Stimulated activated naive B cell treated with anti-CD40 and anti-IgM and Interleukin-4, amounts not matched to agents 10 μg/mL and 1 μg/mL and 100 μg/mL, for 72 hours (primary cell): ENCODE data around the gene ZC2HC1B.
A peak's percentile ranks its signal among the peaks of the same experiment; 100 is the strongest.
"Not testable (repeated sequence)": the region's sequence is repeated elsewhere in the genome, so short reads cannot be mapped to it uniquely, and the experiment has no call there.

Source experiments
- ATAC-seq, 2 donors: fragments of 150-1000 bp; cut with Tn5 transposase; replicated peaks; 2 replicates each; pipeline ENCODE4 v1.10.0; 2021; ENCODE audit warnings: moderate library complexity in 1 of 2
- DNase-seq: peaks from one replicate; pipeline ENCODE4 v3.0.0; 2021
- H3K27ac Mint-ChIP-seq: one replicate; pipeline ENCODE4 v1.8.0; 2022; ENCODE audit warnings: mild to moderate bottlenecking, mixed read lengths
- H3K27me3 Mint-ChIP-seq, 2 donors: one replicate each; pipeline ENCODE4 v1.8.0; 2022; ENCODE audit warnings: mixed read lengths in 2 of 2
- H3K36me3 Mint-ChIP-seq, 2 donors: one replicate each; pipeline ENCODE4 v1.8.0; 2022; ENCODE audit warnings: mixed read lengths in 2 of 2, mild to moderate bottlenecking in 1 of 2
- H3K4me1 Mint-ChIP-seq, 2 donors: one replicate each; pipeline ENCODE4 v1.8.0; 2022; ENCODE audit warnings: mixed read lengths in 2 of 2, mild to moderate bottlenecking in 1 of 2
- H3K4me3 Mint-ChIP-seq, 2 donors: one replicate each; pipeline ENCODE4 v1.8.0; 2022; ENCODE audit warnings: mild to moderate bottlenecking in 2 of 2, mixed read lengths in 2 of 2, moderate library complexity in 1 of 2
- H3K9me3 Mint-ChIP-seq, 2 donors: one replicate each; pipeline ENCODE4 v1.8.0; 2022; ENCODE audit warnings: mixed read lengths in 2 of 2, mild to moderate bottlenecking in 1 of 2

ZC2HC1B gene

GRCh38 chr6:143845033-143845432 lies 19.2 kb upstream of the ZC2HC1B start:
- DNase-seq = no peak
- peaks cover 0 to 1% of the 10 kb centered on the region in 2 donors for H3K9me3 Mint-ChIP-seq
- H3K36me3 Mint-ChIP-seq = peaks cover 41 to 48% of the 10 kb centered on the region in 2 donors
- H3K4me3 Mint-ChIP-seq = peak overlapping the region in 1 of 2 donors; percentile 6
- ATAC-seq = no peak
- H3K4me1 Mint-ChIP-seq = peaks cover 16 to 51% of the 10 kb centered on the region in 2 donors
- no peak overlapping the region for H3K27ac Mint-ChIP-seq
- no peaks in the 10 kb centered on the region for H3K27me3 Mint-ChIP-seq

GRCh38 chr6:143851706-143852105 lies 12.6 kb upstream of the ZC2HC1B start:
- not testable (repeated sequence) for H3K27ac Mint-ChIP-seq

GRCh38 chr6:143855057-143855456 lies 9.2 kb upstream of the ZC2HC1B start:
- Mint-ChIP-seq H3K9me3 (peaks cover 19 to 21% of the 10 kb centered on the region in 2 donors), H3K4me1 (peaks cover 17 to 41% of the 10 kb centered on the region in 2 donors), H3K36me3 (peaks cover 76 to 89% of the 10 kb centered on the region in 2 donors)
- not testable (repeated sequence) for H3K27me3 Mint-ChIP-seq, H3K27ac Mint-ChIP-seq, ATAC-seq, DNase-seq, H3K4me3 Mint-ChIP-seq

More at GRCh38 chr6:143851706-143852105, 12.6 kb upstream of the ZC2HC1B start:
- ATAC-seq, H3K27me3 Mint-ChIP-seq, DNase-seq, H3K4me3 Mint-ChIP-seq: not testable (repeated sequence)
- H3K9me3 Mint-ChIP-seq = peaks cover 19 to 21% of the 10 kb centered on the region in 2 donors
- H3K4me1 Mint-ChIP-seq = peaks cover 24 to 59% of the 10 kb centered on the region in 2 donors
- H3K36me3 Mint-ChIP-seq = peaks cover 79 to 89% of the 10 kb centered on the region in 2 donors

- peaks cover 70 to 84% of the 10 kb centered on the region in 2 donors for H3K36me3 Mint-ChIP-seq
- not testable (repeated sequence) for DNase-seq, H3K27me3 Mint-ChIP-seq, H3K4me3 Mint-ChIP-seq, H3K27ac Mint-ChIP-seq, ATAC-seq
- H3K9me3 Mint-ChIP-seq = peaks cover 14 to 17% of the 10 kb centered on the region in 2 donors
- H3K4me1 Mint-ChIP-seq = peaks cover 13 to 35% of the 10 kb centered on the region in 2 donors
Observed at GRCh38 chr6:143856762-143857161, 7.5 kb upstream of the ZC2HC1B start.

- DNase-seq = no peak
- Mint-ChIP-seq H3K27me3 (no peaks in the 10 kb centered on the region), H3K4me1 (peaks cover 12 to 26% of the 10 kb centered on the region in 2 donors), H3K9me3 (peaks cover 11 to 17% of the 10 kb centered on the region in 2 donors), H3K36me3 (peaks cover 62 to 79% of the 10 kb centered on the region in 2 donors), H3K4me3 (no peak overlapping the region), H3K27ac (no peak overlapping the region)
- ATAC-seq = no peak
Observed at GRCh38 chr6:143857651-143858050, 6.6 kb upstream of the ZC2HC1B start.

GRCh38 chr6:143859891-143860660 lies 4.2 kb upstream of the ZC2HC1B start:
- peaks cover 49 to 70% of the 10 kb centered on the region in 2 donors for H3K36me3 Mint-ChIP-seq
- ATAC-seq (no peak), DNase-seq (no peak)
- no peaks in the 10 kb centered on the region for H3K27me3 Mint-ChIP-seq
- H3K4me1 Mint-ChIP-seq = peaks cover 2 to 7% of the 10 kb centered on the region in 2 donors
- no peak overlapping the region for H3K27ac Mint-ChIP-seq
- H3K9me3 Mint-ChIP-seq = peaks cover under 1 to 7% of the 10 kb centered on the region in 2 donors
- H3K4me3 Mint-ChIP-seq = no peak overlapping the region

- H3K36me3 Mint-ChIP-seq = peaks cover 52 to 73% of the 10 kb centered on the region in 2 donors
- no peak for ATAC-seq
Observed at GRCh38 chr6:143863771-143864170, 503 bp upstream of the ZC2HC1B start.

GRCh38 chr6:143867236-143867635 lies 3.0 kb downstream of the ZC2HC1B start:
- peaks cover 58 to 71% of the 10 kb centered on the region in 2 donors for H3K36me3 Mint-ChIP-seq
- H3K27ac Mint-ChIP-seq = no peak overlapping the region
- DNase-seq = no peak
- H3K9me3 Mint-ChIP-seq = peaks cover 12 to 13% of the 10 kb centered on the region in 2 donors
- H3K27me3 Mint-ChIP-seq = no peaks in the 10 kb centered on the region
- no peak overlapping the region for H3K4me3 Mint-ChIP-seq
- no peak for ATAC-seq
- H3K4me1 Mint-ChIP-seq = peaks cover 0 to 4% of the 10 kb centered on the region in 2 donors

More at GRCh38 chr6:143863771-143864170, 503 bp upstream of the ZC2HC1B start:
- H3K9me3 Mint-ChIP-seq = peaks cover 7 to 9% of the 10 kb centered on the region in 2 donors
- no peak overlapping the region for H3K4me3 Mint-ChIP-seq
- H3K27me3 Mint-ChIP-seq = no peaks in the 10 kb centered on the region
- DNase-seq = no peak
- H3K27ac Mint-ChIP-seq = no peak overlapping the region
- H3K4me1 Mint-ChIP-seq = no peaks in the 10 kb centered on the region

GRCh38 chr6:143868808-143869207 lies 4.5 kb downstream of the ZC2HC1B start:
- not testable (repeated sequence) for ATAC-seq, H3K4me3 Mint-ChIP-seq, H3K27me3 Mint-ChIP-seq, DNase-seq, H3K27ac Mint-ChIP-seq
- peaks cover 8 to 13% of the 10 kb centered on the region in 2 donors for H3K4me1 Mint-ChIP-seq
- peaks cover 19 to 23% of the 10 kb centered on the region in 2 donors for H3K9me3 Mint-ChIP-seq
- H3K36me3 Mint-ChIP-seq = peaks cover 66 to 78% of the 10 kb centered on the region in 2 donors

- not testable (repeated sequence) for DNase-seq, H3K4me3 Mint-ChIP-seq, H3K27ac Mint-ChIP-seq, H3K27me3 Mint-ChIP-seq, ATAC-seq
- Mint-ChIP-seq H3K9me3 (peaks cover 29 to 30% of the 10 kb centered on the region in 2 donors), H3K4me1 (peaks cover 16 to 19% of the 10 kb centered on the region in 2 donors), H3K36me3 (peaks cover 67 to 82% of the 10 kb centered on the region in 2 donors)
Observed at GRCh38 chr6:143871202-143871730, 7.0 kb downstream of the ZC2HC1B start.

GRCh38 chr6:143872201-143872600 lies 7.9 kb downstream of the ZC2HC1B start:
- peak; percentile 89 to 99 for ATAC-seq
- no peak overlapping the region for H3K27ac Mint-ChIP-seq
- H3K9me3 Mint-ChIP-seq = peaks cover 29 to 30% of the 10 kb centered on the region in 2 donors
- no peak for DNase-seq
- peaks cover 60 to 79% of the 10 kb centered on the region in 2 donors for H3K36me3 Mint-ChIP-seq
- H3K27me3 Mint-ChIP-seq = no peaks in the 10 kb centered on the region
- no peak overlapping the region for H3K4me3 Mint-ChIP-seq
- peaks cover 16 to 19% of the 10 kb centered on the region in 2 donors for H3K4me1 Mint-ChIP-seq

GRCh38 chr6:143873600-143873999 lies 9.3 kb downstream of the ZC2HC1B start:
- Mint-ChIP-seq H3K36me3 (peaks cover 56 to 76% of the 10 kb centered on the region in 2 donors), H3K27ac (peak overlapping the region; percentile 71), H3K4me3 (peak overlapping the region in 1 of 2 donors; percentile 35), H3K9me3 (peaks cover 27 to 30% of the 10 kb centered on the region in 2 donors), H3K4me1 (peaks cover 16 to 19% of the 10 kb centered on the region in 2 donors)
- DNase-seq, H3K27me3 Mint-ChIP-seq: not testable (repeated sequence)
- peak in 1 of 2 donors; percentile 24 for ATAC-seq

- peak; percentile 16 for DNase-seq
Observed at GRCh38 chr6:143874503-143874902, 10.2 kb downstream of the ZC2HC1B start.

GRCh38 chr6:143877584-143878271 lies 13.5 kb downstream of the ZC2HC1B start:
- peaks cover 12 to 16% of the 10 kb centered on the region in 2 donors for H3K4me1 Mint-ChIP-seq
- ATAC-seq (peak in 1 of 2 donors; percentile 36), DNase-seq (no peak)
- no peak overlapping the region for H3K4me3 Mint-ChIP-seq
- peaks cover 20 to 25% of the 10 kb centered on the region in 2 donors for H3K9me3 Mint-ChIP-seq
- no peak overlapping the region for H3K27ac Mint-ChIP-seq
- no peaks in the 10 kb centered on the region for H3K27me3 Mint-ChIP-seq
- H3K36me3 Mint-ChIP-seq = peaks cover 47 to 66% of the 10 kb centered on the region in 2 donors

More at GRCh38 chr6:143874503-143874902, 10.2 kb downstream of the ZC2HC1B start:
- ATAC-seq, H3K27me3 Mint-ChIP-seq: not testable (repeated sequence)
- H3K36me3 Mint-ChIP-seq = peaks cover 49 to 73% of the 10 kb centered on the region in 2 donors
- peak overlapping the region; percentile 68 for H3K27ac Mint-ChIP-seq
- peak overlapping the region; percentile 30 to 61 for H3K4me3 Mint-ChIP-seq
- H3K9me3 Mint-ChIP-seq = peaks cover 26 to 29% of the 10 kb centered on the region in 2 donors
- H3K4me1 Mint-ChIP-seq = peaks cover 16 to 19% of the 10 kb centered on the region in 2 donors
